SKM-1 (cell line): ENCODE measurements around the gene STYXL2.

Experiments used
- DNase-seq: peaks from one replicate; lab custom pipeline; 2025; ENCODE audit not compliant: unreplicated experiment; lab: John Stamatoyannopoulos, UW

Gene STYXL2

DNA sequence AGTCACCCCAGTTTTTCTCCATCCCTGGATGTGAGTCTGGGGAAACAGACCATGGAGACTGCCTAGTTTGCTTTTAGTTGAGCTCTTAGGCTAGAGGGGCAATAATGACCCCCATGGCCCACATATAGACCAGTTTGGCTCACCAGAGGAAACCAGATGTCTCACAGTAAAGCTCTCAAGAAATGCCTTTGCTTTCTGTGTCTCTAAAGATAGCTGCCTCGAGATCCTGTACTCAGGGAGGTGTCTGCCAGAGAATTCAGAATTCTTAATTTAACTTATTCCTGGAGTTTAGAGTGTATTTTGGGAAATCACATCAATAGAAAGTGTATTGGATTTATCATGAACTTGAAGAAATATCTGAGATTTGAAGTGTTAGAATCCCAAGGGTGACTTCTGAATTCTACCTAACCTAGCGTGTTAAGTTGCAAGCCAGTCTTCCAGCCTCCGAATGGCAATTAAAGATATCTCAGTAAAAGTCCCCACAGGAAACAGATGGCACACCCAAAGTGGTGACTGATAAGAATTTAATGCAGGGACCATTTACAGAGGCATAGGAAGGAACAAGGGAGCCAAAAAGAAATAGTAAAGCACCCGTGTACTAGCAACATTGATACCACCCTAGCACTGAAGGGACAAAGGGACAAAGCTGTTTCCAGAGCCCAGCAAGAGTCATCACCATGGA lies 37.1 kb downstream of the STYXL2 start:
- DNase-seq = no peak

DNA sequence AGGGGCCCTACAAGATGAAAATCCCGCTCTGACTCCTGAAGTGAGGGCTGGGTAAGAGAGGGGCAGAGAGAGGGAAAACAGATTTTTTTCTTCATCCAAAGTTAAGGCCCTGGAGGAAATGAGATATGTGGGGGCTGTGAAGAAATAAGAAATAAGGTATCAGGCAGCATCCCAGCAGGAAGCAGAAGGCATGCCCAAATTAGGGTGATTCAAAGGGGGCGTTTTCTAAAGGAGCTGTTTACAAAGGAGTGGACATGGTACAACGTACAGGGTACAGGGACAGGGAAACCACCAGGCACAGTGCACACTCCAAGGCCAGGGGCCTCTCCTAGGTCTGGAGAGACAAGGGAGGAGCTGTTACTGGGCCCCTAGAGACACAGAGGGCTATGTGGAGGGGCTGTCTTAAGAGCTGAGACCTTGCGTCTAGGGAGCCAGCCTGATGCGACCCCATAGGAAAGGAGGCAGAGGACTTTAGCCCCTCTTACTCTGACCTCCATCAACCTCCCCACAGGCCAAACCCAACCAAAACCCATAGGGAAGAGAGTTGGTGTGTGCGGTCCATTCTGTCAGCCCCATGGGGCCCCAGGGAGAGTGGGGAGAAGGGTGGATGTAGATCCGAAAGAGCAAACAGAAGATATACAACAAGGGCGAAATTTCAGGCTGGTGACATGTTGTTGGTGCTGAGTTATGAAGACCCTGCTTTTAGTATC lies 38.6 kb downstream of the STYXL2 start:
- no peak for DNase-seq

- no peak for DNase-seq
Observed at GRCh38 chr1:167135281-167135840, 41.5 kb downstream of the STYXL2 start.

DNA sequence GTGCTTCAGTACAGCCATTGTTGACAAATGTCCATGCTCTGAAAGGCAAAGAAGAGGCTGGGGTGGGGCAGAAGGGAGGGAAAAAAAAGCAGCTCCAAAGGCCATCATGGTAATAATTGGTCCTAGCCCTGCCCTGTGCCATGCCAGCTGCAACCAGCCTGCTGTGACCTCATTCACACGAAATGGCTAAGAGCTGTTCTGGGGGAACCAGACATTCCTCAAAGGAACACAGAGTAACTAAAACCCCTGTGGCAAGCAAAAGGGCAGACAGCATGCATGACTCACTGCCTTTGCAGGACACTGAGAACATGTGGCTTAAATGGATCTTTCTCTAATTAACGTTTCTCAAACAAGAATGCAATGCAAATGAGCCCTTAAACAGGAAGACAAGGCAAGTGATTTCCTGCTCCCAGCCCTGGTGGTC lies 42.3 kb downstream of the STYXL2 start:
- DNase-seq = no peak

DNA sequence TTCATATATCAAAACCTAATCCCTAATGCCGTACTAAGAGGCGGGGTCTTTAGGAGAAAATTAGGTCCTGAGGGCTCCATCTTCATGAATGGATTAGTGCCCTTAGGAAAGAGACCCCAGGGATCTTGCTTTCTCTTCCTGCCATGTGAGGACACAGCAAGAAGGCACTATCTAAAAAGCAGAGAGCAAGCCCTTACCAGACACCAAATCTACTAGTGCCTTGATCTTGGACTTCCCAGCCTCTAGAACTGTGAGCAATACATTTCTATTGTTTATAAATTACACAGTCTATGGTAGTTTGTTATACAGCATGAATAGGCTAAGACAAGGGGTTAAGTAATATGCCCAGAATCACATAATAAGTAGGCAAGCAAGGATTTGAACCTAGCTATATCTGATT lies 42.9 kb downstream of the STYXL2 start:
- no peak for DNase-seq

GRCh38 chr1:167137332-167137781 lies 43.5 kb downstream of the STYXL2 start:
- DNase-seq = no peak

DNA sequence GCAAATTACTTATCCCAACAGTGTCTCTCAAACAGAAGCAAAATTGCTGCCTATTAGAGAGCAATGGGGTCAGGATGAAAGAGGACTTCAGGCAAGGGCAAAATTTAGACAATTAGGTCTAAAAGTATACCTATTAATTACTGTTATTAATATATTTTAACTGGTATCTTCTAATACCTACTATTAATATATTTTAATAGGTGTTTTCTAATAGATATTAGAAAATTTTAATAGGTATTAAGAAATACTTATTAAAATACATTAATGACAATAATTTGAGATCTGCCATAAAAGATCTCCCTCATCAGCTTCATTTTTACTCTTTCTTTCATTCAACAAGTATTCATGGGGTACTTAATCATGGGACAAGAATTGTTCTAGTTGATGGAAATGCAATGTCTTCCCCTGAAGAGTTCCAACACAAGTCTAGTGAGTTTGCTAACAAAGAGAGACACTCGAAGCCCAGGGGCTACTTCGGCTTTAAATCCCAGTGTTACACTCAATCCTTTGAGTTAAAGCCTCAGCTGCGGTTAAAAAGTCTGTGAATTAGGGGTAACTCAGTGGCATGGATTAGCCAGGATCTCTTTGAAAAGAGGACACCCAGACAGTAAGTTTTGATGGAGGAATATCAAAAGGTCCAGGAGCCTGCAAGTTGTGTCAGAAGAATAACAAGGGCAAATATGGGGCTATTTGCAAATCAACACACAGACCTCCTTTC lies 44.1 kb downstream of the STYXL2 start:
- DNase-seq = no peak

DNA sequence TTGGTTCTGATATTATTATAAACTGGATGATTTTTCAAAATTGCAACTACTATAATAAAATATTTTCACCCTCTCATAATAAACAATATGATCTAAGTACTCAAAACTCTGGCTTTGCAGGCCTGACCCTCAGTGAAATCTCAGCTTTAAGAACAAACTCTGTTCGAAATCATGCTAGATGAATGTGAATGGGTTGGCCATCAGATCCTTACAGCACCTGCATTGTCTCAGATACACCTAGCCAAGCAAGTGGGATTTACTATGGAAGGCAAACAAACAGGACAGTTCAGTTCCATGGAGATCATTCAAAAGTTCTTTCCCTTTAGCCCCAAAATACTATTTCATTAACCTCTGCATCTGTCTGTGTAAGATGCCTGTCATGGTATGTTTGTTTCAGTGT lies 44.8 kb downstream of the STYXL2 start:
- DNase-seq = no peak

DNA sequence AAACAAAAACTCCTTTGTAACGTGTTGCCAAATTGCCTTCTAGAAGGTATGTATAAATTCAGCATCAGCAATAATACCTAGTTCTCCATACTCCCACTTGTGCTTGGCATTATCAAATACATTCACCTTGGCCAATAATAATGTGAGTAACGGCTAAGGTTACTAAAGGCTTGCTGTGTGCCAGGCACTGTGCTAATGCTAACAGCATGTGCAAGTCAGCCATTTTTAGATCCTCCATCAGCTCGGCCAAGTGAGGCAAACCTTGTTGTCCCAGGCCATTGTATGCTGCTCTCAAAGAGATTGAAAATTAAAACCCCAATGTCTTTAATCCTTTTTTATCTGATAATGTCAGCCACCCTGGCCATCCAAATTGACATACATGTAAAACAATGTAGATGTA lies 48.1 kb downstream of the STYXL2 start:
- DNase-seq = no peak
